ENCODE data around the gene GPR153. TPM values are rescaled to one million over a fixed set of nuclear protein-coding genes. Genes with fewer than 3 reads are reported as not detected.

GPR153 gene
- total and polyA plus RNA-seq, 2 of the 8 experiments (the other 6 are each of a cell fraction or from before 2014, with no cell fraction given): 5.7 to 8.1 TPM

DNA sequence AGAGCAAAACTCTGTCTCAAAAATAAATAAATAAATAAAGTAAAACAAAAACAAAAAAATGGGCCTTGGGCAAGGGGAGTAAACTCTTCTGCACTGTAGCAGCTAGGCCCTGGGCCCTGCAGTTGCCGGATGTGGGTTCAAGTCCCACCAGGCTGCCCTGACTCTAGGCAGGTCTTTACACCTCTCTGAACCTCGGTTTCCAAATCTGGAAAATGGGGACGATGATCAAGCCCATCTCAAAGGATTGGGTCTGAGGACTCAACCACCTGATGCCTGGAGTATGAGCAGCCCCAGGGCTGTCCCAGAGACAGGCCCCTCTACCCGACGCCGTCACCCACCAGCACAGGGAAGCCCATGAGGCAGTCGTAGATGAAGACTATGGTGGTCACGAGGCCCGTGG is 7.5 kb downstream of the GPR153 start (continued):
- TF ChIP-seq POU5F1 (IDR thresholded peaks at IDR 0.05; ENCODE audit: low read depth, low read length) (no peak), RBBP5 (IDR thresholded peaks at IDR 0.05; ENCODE audit: borderline replicate concordance, low read depth, low read length) (no peak), TEAD4 (IDR thresholded peaks at IDR 0.05; ENCODE audit: low read depth, low read length) (no peak), SIN3A (conservative IDR thresholded peaks at IDR 0.05 in 1 of 2, IDR thresholded peaks at IDR 0.05 in 1 of 2; ENCODE audit: low read depth in 1 of 2, low read length in 2 of 2) (no peak)

Measured in H1 (cell line).